HG03135 (cell line): Measurements from ENCODE around the gene OBI1.

Experiments
- ATAC-seq: cut with Tn5 transposase; IDR thresholded peaks from one replicate; pipeline ENCODE4 v1.9.1; 2021; ENCODE audit warnings: mild to moderate bottlenecking, moderate library complexity; ENCODE audit not compliant: unreplicated experiment

OBI1 gene, protein sequence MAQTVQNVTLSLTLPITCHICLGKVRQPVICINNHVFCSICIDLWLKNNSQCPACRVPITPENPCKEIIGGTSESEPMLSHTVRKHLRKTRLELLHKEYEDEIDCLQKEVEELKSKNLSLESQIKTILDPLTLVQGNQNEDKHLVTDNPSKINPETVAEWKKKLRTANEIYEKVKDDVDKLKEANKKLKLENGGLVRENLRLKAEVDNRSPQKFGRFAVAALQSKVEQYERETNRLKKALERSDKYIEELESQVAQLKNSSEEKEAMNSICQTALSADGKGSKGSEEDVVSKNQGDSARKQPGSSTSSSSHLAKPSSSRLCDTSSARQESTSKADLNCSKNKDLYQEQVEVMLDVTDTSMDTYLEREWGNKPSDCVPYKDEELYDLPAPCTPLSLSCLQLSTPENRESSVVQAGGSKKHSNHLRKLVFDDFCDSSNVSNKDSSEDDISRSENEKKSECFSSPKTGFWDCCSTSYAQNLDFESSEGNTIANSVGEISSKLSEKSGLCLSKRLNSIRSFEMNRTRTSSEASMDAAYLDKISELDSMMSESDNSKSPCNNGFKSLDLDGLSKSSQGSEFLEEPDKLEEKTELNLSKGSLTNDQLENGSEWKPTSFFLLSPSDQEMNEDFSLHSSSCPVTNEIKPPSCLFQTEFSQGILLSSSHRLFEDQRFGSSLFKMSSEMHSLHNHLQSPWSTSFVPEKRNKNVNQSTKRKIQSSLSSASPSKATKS

DNA sequence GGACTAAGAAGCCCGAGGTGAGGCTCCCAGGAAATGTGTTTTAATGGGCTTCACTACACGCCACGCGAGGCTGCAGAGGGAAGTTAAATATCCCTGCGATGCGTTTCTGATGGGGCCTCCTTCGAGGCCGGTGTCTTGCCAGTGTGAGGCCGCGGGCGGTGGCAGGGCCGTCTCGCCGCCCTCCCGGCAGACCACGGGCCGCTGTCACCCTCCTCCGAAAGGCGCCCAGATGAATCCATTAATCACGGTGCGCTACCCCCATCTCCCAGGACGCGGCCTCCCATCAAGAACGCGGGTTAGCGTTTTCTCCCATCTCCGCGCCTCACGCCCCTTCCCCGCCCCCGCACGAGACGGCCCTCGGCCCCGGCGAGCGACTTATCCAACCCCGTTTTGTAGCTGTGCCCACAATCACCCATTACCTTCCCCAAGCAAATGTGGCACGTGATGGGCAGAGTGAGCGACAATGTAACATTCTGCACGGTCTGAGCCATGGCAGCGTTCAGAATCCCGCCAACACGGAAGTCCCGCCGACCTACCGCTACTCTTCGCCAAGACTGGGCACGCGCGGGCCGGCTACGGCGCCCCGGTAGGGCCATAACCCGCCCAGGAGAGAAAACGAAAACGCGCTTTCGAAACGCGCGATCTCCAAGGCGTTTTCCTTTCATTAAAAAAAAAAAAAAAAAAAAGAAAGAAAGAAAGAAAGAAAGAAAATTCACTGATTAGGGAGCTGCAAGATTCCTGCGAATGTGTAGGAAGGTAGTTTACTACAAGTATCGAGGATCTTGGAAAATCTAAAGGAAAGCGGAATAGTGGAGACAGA, at the start of gene OBI1:
OBI1 (minus strand) TSS at position 526 of the 820 bp plus-strand sequence; CDS start at position 491, 35 bp downstream.
- ATAC-seq = peak; percentile 80

DNA sequence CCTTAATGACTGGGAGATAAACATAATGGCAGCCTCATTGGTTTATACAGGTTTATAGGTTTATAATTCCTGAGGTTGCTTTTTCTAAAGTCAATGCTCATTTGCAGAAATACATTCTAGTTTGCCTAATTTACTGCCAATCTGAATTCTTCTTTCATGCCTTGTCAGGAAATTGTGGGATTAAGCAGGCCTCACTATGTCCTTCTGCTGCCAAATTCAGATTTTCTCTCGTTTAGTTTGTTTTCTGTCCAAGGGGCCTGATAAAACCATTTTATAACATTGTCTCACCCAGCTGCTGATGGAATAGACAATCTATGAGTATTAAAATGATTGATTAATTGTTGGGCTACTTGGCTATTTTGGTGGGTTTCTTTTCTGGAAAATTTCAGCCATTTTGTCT, 42.4 kb upstream of the OBI1 start:
- ATAC-seq = no peak

DNA sequence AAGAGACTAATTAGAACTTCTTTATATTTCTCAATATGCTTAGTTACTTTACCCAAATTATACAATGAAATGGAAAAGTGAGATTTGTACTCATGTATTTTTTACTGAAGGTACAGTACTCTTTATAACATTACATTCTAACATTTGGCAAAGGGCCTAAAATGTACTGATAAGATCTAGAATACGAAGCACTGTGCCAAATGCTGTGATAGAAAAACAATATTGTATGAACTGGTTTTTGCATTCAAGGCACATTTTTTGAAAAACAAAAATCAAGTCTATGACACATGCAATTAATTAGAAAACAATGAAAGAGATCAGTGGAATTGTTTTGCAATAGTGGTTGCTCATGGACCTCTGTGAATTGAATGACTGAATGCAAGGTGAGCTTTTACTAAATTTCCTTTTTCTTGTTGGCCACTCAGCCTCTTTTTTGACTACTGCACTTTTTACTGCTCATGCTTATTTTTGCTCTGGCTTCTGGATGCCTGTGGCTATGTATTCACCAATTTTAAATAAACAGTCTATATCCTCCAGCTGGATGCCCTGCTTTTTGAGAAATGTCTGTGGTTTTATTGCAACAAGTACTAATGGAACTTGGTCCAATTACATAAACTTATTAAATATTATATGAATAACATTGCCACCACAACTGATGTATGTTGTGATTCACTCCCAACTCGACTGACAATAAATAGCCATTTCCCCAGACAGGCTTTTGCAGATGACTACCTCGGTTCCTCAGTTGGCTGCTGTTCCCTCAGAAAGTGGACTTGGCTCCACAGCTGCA, 41.4 kb upstream of the OBI1 start:
- no peak for ATAC-seq

DNA sequence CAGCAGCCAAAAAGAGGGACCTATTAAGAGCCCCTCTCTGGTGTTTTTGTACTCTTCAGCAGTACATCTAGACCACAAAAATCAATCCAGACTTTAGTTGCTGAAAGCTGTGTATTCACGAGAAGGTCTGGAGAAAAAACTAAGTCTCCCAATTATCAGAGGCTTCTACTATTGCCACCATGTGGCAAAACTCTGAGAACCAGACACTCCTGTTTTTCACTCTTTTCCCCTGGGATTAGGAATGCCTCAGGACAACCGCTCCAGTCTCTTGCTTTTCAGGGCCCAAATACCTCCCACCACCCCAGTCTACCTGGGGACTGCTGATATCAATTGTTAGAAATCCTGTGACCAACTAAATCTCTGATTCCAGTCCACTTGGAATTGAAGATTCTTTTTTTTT, 30.1 kb upstream of the OBI1 start:
- no peak for ATAC-seq

DNA sequence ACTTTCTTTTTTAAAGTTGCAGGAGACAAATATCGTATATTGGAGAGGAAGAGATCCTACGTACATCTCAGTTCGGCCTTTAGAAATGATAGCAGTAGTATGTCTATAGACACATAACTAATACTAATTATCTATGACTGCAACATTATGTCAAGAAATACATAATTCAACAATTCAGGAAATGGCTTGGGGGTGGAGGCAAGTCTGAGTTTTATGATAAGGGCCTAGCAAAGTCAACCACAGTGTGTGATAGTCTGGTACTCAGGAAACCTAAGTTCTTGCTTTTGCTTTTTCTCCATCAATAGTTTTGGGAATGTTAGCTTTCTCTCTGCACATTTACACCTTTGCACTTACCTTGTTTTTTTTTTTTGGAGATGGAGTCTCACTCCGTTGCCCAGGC, 27.5 kb upstream of the OBI1 start:
- ATAC-seq = no peak

DNA sequence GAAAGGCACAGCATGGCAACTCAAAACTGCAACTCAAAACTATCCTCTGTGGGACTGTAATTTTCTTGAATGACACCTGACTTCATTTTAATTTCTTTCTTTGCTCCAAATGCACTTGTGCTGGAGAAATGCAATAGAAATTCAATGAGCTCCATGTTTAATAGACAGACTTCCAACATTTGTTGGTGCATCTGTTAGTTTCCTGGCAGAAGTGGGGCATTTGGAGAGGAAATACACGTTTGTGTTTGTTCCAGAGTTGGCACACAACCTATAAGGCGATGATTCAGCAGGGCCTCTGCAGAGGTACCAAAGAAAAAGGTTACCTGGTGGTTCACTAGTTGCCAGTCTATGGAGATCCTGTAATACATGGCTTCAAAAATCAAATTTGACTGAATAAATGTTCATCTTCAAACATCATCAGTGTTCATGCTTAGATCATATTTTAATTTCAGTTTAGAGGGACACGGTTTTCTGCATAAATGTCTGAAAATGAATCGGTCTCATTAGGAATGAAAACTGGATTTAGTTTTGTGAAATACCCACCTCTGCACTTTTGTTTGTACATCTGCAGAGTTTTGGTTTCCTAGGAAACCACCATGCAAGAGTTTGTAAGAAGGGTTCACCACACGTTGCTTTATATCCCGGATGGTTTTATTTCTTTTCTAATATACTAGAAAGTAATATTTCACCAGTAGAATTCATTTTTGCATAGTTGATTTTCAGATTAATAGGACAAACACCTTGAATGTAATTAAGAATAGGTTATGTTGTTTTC, 21.8 kb upstream of the OBI1 start:
- no peak for ATAC-seq

DNA sequence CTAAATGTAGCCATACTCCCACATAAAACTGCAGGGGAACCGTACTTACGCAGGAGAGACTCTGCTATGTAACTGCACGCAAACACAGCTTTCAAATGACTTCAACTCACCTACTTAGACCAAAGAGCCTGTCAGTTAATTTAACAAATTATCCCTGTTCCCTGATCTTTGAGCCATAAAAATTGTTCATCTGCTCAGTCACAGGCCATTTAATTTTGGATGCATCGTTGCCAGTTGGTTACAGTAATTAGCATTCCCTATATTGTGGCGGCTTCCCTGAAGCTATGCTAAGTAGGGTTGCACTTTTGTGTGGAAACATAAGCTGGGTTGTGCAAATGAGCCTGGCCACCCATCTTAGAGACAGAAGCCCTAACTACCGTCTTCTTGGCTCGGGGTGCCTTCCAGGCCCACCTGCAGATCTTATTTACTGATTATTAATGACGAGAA, 21.2 kb upstream of the OBI1 start:
- ATAC-seq = no peak

DNA sequence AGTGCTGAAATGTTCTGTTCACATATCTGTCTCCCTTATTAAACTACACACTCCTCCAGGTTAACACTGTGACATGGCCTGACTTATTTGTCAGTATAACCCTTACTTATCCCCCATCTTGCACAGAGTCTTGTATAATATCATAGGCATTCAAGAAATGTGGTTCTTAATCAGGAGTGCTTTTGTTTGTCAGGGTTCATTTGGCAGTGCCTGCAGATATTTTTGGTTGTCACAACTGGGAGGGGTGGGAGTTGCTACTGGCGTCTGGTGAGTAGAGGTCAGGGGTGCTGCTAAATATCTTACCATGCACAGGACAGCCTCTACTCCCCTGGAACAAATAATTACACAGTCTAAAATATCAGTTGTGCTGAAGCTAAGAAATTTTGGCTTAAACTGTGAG, 20.4 kb upstream of the OBI1 start:
- ATAC-seq = no peak

DNA sequence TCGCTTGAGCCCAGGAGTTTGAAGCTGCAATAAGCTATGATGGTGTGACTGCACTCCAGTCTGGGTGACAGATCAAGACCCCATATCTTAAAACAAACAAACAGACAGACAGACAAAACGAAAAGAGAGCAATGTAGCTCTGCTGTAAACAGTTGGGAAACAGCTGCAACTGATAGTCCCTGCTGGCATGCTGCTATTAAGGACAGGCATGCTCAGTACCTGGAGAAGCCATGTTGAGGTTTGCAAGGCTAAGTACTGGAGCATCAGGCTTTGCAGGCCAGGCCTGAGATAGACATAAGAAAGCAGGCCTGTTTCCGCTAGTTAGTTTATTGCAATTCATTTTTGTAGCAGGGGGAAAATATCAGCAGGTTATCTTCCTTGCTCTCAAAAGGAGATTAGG, 16.2 kb upstream of the OBI1 start:
- no peak for ATAC-seq

DNA sequence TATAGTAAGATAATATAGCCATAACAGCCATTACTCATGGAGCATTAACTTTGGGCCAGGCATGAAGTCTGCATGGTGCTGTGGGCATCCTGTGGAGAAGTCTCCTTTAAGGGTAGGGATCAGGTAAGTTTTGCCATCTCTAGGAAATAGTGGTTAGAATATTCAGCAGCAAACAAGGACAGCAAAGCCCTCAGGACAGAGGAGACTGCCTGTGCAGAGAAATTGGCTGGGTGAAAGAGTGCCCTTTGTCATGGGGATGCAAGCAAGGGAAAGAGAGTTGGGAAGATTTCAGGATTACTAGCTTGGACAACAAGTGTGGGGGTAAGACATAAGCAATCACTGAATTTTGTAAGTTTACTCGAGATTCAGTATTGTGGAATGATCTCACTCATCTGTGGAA, 15.7 kb upstream of the OBI1 start:
- ATAC-seq = no peak

DNA sequence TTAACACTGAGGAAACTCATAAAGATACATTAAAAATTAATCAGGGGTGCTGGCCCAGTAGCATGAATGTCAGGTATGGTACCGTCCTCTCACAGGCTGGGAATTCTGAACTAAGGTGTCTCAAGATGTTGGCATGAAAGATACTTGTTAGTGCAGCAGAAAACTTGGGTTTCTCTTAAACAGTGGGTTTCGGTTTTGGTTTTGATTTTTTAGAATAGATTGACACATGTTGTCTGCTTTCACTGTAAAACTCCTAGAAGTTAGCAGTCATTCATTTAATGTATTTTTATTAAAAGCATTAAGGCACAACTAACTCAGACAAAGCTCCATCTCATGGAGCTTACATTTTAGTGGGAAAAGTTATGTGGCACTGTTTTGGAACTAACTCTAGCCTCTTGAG, 3.5 kb upstream of the OBI1 start:
- ATAC-seq = no peak

DNA sequence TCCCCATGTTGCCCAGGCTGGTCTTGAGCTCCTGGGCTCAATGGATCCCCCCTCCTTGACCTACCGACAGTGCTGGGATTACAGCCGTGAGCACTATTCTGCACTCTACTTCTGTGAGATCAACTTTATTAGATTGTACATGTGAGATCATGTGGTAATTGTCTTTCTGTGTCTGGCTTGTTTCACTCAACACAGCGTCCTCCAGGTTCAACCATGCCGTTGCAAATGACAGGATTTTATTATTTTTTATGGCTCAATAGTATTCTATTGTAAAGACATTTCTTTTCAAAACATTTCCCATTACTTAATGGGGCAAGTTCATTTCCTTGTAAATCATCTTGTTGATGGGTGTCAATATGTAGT, 1.5 kb upstream of the OBI1 start:
- ATAC-seq = peak; percentile 6

DNA sequence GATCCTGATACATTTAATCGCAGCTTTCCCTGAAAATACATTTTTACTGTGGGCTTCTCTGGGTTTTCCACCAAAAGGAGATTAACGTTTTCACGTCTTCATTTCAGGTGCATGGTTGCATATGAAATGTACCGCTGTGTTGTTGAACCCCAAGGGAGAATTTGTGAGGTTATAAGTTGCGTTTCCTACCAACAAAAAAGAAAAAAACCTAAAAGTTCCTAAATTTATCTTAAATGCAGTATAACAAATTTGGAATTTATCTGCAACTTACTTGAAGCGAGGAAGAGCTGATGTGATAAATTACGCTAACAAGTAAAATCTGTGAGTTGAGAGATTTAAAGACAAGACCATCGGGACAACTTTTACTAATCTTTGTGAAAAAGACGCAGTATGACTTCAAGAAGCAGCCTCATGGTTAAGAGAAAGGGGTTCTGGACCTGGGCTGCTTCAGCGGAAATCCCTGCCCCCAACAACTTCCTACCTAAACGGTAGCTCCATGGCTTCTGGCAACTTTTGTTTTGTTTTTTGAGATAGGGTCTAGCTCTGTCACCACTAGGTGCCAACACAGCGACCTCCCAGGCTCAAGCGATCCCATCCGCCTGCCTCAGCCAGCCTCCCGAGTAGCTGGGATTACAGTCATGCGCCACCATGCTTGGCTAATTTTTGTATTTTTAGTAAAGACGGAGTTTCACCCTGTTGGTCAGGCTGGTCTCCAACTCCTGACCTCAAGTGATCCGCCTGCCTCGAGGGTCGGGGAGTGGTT, 958 bp upstream of the OBI1 start:
- ATAC-seq = peak; percentile 35

DNA sequence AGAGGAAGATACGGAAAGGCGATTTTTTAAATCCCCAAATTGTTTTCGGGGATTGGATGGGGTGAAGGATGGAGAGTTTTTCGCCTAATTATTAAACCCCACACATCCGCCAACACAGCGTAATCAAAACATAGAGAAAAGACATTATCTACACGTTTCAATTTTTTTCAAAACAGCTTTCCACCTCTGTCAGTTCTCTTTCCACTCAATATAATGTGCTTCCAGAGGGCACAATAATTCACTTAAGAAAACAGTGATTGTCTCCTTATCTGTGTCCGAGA, 435 bp upstream of the OBI1 start:
- no peak for ATAC-seq

DNA sequence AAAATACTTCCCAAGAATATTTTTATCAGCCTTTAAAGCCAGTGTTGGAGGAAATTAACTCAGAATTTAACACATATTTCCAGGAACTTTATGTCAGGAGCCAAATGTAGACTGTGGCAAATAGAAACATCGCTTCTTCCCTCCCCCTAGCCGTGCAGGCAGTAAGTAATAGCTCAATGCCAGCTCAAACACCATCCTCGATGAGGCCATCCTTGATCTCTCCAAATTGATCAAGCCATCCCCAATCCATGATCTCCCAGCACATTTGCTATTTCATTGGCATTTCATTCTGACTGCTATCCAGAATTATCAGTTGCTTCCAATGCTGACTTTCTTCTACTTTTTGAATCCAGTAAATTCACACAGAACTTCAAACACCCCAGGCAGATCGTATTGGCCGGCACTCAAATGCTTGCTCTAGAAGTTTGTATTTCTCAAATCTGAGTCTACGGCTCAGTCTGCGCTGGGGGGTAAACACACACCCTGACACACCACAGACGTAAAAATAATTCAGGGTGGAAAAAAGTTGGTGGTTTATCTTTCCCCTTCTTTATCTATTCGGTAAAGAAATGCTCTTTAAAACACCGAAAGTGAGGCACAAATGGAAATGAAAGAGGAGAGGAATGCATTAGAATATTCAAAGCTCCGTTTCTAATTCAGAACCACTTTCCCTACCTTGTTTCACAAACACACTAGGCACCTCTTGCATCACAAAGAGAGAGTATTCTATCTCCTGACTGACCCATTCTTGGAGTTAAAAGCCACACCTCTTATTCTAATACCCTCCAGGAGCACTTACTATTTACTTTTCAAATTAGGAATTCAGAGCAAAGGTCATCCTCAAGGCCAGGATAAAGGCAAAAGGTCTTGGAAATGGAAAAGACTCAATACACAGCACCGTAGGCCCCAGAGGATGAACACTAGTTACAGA, 991 bp downstream of the OBI1 start:
- ATAC-seq = peak; percentile 20

DNA sequence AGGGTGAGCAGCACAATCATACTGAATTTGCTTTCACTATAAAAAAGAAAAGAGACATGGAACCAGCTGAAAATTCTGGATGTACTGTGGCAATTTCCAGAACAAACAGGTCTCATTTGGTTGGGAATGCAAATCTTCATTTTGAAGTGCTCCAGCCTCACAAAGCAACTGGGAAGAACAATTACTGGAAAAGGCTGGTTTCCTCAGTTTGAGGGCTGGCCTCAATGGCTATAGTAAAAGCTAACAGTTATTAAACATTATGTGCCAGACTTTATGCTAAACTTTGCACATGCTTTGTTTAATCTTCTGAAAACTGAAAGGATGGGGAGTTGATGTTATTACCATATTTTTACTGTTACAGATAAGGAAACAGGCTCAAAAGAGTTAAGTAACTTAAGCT, 3.0 kb downstream of the OBI1 start:
- ATAC-seq = no peak

DNA sequence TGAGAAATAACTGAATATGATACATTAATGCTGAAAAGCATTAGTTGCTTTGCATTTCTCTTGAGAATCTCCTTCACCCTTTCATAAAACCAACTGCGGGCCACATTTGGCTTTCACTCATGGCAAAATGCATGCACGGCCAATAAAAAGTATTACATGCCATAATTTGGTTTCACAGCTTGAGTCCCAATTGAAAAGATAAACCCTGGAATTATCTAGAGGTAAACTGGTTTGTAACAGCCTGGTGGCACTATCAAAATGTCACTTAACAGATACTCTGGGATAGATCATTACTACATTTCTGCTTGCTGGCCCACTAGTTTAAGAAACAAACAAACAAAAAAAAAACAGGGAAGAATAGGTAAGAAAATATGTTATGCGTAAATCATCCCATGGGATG, 3.9 kb downstream of the OBI1 start:
- no peak for ATAC-seq

DNA sequence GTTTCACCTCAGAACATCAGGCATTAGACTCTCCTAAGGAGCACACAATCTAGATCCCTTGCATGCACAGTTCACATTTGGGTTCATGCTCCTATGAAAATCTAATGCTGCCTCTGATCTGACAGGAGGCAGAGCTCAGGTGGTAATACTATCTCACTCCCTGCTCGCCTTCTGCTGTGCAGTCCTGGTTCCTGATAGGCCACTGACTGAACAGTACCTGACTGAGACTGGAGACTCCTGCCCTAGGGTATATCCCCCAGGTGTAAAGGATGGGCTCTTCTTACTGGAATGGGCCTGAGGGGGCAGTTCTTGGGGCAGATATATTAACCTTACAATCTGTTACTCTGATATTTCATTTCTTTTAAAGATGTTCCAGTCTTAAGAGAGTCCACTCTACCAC, 6.3 kb downstream of the OBI1 start:
- ATAC-seq = no peak

DNA sequence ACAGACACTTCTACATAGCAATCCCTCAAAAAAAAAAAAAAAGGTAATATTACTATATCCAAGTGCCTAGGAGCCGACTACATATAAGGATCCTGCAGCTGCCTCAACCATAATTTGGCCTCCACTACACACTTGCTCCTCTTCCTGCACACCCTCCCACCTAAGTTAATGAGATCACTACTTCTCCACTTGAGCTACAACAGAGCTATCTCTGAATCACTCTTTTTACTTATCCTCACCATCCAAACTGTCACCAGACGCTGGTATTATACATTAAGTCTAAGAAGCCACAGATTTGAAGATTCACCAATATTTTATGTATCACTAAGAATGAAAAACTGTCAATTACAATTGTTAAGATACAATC, 8.3 kb downstream of the OBI1 start:
- no peak for ATAC-seq
